GM12892 (cell line): Measurements from ENCODE around the gene NPM3.
A peak's percentile ranks its signal among the peaks of the same experiment; 100 is the strongest.

Experiments
- POLR2A ChIP-seq: IDR thresholded peaks from 2 replicates; pipeline ENCODE4 v1.6.1; 2011; ENCODE audit warnings: low read depth, low read length, control low read depth
- TAF1 ChIP-seq: IDR thresholded peaks from 2 replicates; pipeline ENCODE4 v1.6.1; 2011; ENCODE audit warnings: low read depth, mild to moderate bottlenecking, control low read depth, low read length, borderline replicate concordance

- 0 out of 2 replicates have a peak, but pooled peaks have one; percentile 25 for TF ChIP-seq POLR2A
- TF ChIP-seq TAF1: no peak
Observed at GRCh38 chr10:101830322-101831168, 47.3 kb upstream of the NPM3 start.
